NK-92 treated with Interleukin-12 subunit alpha and Interleukin-12 subunit beta, amount 100 ng/mL, for 24 hours (cell line): ENCODE measurements around the gene GSTT2B.
"Not testable (repeated sequence)": the region's sequence is repeated elsewhere in the genome, so short reads cannot be mapped to it uniquely, and the experiment has no call there.

Experiments used
- DNase-seq: peaks from one replicate; lab custom pipeline; 2025; lab: John Stamatoyannopoulos, UW

GSTT2B gene, protein sequence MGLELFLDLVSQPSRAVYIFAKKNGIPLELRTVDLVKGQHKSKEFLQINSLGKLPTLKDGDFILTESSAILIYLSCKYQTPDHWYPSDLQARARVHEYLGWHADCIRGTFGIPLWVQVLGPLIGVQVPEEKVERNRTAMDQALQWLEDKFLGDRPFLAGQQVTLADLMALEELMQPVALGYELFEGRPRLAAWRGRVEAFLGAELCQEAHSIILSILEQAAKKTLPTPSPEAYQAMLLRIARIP

DNA sequence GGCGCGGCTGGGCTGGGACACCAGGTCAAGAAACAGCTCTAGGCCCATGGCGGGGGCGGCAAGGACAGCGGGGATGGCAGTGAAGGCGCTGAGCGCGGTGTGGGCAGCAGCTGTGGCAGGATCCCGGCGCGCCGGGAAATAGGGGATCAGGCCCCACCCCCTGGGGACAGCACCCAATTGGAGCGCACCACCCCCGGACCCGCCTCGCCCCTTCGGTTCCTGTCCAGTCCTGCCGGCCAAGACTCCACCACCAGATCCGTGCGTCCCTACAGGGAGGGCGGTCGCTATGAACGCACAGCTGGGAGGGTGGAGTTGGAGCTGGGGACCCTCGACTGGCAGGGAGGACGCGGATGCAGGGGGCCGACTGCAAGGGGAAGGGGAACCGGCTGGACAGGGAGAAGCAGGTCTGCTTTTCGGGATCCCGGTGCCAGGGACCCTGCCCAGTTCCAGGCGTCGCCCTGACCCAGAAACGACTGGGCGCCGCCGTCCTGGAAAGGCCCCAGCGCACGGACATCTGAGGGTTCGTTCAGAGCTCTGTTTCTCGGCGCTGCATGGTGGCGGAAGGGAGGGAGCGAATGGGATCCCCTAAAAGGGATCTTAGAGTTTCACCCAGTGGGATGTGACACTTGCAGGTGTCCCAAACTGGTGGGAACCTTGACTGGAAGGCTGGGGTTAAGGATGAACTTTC lies at the start of gene GSTT2B:
GSTT2B (minus strand) TSS at position 112 of the 688 bp plus-strand sequence; CDS start at position 48, 64 bp downstream.
- DNase-seq: not testable (repeated sequence)

DNA sequence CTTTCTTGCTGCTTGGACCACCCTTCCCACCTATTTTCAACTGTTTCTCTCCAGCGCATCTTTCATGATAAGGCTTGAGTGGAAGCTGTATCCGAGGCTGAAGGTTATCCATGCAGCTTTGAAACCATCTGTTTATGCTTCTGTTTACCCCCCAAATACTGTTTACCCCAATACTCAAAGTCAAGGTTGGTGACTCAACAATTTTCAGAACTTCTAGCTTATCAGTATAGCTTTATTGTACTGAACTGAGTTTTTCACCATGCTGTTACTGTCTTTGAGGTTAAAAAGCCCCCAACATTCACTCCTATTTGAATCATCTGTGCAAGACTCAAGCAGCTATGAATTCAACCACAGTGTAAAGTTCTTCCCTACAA lies 49.0 kb upstream of the GSTT2B start:
- DNase-seq: no peak

DNA sequence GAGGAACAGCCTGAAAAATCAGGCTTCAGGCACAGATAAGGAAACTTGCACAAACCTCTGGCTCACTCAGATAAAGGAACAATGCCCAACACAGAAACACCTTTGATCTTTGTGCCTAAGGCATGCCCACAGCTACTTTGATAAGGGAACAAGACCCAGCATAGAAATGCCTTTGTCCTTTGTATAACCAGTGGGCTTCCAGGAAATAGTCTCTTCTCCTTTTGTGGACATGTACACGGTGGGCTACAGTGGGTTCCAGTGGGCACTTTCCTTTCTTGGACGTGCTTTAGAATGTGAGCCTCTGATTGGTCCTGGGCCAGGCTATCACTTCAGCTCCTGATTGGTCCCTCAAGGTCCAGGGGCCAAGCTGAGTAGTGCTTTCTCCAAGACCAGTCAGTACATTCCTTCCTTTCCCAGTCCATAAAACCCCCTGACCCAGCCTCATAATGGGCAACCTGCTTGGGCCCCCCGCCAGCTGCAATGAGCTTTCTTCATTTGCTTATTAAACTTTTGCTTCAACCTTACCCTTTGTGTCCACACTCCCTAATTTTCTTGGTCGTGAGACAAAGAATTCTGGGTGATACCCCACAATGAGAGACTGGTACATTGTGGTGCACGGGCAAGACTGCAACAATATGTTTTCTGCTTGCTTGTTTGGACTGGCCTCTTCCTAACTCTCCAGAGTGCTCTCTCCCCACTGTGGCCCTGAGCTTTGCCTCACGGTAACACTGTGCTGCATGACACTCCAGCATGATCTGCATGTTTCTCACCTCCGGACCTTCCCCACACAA lies 48.4 kb upstream of the GSTT2B start:
- no peak for DNase-seq

DNA sequence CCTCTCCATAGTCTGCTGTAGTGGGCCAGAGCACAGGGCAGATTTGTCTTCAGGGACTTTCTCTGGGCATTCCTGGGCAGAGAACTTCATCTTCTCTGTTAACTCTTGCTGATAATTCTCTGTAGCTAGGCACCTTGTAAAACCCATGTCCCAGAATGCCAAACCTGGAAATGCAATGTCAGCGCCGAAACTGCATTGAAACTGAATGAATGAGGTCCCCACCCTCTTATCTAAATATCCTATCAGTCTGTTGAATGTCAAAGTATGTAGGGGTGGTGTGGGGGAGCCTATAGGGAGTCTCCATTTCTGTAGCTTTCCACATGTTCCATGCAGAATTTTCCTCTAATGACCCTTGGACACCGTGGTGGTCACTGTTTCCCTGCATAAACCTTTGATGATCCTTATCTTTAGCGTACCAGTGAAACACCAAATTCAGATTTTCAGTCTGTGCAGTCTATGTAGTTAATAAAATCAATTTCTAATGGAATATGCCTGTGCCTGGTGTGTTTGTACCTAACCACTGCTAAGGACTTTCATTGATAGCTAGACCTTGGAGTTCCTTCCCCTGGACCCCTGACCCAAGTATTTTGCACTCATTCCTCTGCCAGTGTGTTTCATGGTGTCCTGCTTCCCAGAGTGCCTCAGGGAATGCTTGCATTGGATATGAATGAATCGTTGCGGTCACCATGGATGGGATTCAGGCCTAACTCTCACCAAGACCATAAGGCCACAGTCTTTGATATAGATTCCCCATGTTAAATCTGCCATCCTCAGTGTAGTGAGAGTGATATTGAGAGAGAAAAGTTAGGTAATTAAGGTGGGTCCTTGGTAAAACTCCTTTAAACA lies 47.6 kb upstream of the GSTT2B start:
- DNase-seq: no peak

DNA sequence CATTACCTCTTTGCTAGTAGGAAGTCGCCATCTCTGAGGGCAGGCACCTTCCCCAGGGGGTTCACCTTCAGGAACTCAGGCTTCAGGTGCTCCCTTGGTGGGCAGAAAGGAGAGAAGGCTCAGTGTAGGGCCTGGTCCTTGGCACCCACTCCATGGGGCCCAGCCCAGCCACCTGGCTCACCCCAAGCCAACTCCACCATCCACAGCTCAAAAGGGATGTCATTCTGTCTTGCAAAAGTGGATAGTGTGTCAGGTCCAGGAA lies 47.0 kb upstream of the GSTT2B start:
- no peak for DNase-seq

DNA sequence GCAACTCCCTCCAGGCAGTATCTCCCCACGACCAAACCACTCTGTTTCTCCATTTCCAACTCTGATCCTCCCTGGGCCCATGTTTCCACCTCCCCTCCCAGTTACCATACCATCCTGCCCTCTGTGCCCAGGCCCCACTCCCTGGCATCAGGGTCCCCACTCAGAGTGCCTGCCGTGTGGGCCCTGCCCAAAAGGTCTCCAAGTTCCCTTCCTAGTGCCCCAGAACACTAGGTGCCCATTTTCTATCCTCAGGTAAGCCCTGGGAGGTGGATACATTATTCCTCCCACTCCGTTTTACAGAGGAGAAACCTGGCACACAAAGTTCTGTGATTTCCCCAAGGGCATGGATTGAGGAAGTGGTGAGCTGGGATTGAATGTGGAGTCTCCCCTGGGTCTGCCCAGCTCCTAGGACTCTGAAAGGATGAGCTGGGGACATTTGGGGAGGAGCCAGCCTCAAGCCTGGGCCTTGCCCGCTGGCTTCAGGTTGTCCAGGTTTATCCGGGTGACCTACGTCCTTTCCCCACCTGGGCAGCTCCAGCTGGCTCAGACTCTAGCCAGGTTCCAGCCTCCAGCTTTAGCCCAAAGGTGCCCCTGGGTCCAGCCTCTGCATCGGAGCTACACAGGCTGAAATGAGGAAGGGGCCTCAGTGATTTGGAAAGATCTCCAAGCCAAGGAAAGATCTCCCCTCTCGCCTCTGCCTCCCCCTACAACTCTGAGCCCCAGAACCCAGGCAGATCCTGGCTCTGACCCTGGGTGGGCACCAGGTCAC lies 46.4 kb upstream of the GSTT2B start:
- no peak for DNase-seq

DNA sequence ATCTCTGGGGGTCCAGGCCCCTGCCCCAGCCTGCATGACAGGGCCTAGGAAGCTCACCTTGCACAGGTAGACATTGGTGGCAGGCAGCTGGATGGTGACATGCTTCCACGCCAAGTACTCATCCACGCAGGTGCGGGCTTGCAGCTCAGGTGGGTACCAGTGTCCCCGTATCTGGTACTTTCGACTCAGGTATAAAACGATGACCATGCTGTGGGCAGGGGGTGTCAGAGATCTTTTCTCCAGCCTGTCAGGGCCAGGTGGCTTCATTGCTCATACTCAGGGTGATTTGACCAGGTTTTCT lies 45.9 kb upstream of the GSTT2B start:
- DNase-seq: no peak

DNA sequence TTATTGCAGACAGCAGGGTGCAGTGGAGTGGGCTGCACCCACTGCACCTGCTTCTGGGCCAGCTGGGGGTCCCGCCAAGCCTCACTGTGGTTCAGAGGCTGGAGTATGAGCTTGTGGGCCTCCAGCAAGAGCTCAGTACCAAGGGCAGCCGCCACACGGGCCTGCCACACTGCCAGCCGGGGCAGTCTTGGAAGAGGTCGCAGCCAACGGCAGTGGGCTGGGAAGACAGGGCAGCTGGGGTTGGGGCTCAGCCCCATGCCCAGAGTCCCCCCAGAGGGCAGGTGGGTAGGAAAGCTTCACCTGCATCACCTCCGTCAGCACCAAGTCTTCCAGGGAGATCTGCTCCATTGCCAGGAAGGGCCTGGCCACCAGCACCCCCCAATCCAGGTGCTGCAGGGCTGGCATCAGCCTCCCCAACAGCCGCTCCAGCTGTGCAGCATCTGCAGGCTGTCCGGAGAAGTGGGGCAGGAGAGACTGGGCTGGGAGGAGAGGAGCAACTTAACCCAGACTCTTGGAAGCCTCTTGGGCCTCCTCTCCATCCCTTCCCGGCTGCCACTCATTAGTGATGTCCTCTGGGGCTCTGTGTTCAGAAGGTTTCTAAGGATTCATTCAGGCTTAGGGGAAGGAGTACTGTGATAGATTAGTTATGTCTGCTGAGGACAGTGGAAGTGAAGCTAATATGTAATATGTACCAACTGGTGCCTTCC lies 45.4 kb upstream of the GSTT2B start:
- DNase-seq: no peak

DNA sequence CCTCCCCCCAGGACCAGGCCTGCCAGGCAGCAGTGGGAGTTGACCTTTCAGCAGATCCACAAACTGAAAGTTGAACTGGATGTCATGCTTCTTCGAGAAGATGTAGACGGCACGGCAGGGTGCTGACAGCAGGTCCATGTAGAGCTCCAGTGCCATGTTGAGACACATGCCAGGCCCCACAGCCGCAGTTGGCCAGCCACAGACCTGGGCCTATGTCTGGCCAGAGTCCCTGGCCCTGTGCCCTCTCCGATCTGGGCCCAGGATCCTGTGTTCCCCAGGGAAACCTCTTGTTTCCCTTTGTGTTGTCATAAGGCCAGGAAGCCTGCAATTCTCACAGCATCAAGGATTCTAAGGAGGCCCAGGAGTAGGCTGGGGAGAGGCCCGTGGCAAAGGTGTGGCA lies 44.2 kb upstream of the GSTT2B start, which contains the start of gene GSTT4:
GSTT4 (minus strand) TSS at position 253 of the 400 bp plus-strand sequence; CDS start at position 156, 97 bp downstream.
- DNase-seq: no peak

DNA sequence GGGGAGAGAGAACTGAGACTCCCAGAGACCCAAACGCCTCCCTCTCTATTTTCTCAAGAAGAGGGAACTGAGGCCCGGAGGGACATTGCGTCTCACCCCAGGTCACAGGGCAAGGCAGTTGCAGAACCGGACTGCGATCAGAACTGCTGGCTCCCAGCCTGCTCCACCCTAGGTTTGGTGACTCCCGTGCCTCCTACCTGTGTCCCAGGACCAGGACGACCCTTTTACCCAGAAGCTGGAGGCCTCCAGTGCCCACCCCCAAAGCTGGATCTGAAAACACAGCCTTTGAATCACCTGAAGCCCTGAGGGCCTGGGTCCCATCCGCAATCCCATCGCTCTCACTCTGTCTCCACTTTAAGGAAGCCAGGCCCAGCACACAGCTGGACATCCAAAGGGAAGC lies 42.9 kb upstream of the GSTT2B start:
- DNase-seq: no peak

DNA sequence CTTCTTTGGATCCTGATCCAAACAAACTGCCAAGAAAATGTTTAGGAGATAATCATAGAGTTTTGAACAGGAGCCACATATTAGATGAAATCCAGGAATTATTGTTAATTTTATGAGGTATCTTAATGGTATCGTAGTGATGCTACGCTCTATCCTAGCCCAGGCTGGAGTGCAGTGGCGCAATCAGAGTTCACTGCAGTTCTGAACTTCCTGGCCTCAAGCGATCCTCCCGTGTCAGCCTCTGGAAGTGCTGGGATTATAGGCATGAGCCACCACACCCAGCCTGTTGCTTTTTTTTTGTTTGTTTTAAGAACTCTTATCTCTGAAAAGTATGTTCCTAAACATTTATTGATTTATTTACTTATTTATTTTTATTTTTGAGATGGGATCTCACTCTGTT lies 41.9 kb upstream of the GSTT2B start:
- no peak for DNase-seq

DNA sequence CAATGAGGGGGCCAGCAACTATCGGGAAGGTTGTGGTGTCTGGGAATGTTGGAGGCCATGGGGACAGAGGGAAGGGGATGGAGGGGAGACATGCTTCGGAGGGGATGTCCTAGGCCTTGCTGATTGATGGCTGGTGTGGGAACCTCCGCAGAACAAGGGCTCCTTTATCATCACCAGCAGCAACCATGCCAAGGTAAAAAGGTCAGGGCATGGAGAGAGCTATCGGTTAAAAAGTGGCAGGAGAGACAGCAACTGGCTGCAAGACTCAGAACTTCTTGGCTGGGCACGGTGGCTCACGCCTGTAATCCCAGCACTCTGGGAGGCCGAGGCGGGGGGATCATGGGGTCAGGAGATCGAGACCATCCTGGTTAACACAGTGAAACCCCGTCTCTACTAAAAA lies 41.3 kb upstream of the GSTT2B start:
- DNase-seq: no peak

DNA sequence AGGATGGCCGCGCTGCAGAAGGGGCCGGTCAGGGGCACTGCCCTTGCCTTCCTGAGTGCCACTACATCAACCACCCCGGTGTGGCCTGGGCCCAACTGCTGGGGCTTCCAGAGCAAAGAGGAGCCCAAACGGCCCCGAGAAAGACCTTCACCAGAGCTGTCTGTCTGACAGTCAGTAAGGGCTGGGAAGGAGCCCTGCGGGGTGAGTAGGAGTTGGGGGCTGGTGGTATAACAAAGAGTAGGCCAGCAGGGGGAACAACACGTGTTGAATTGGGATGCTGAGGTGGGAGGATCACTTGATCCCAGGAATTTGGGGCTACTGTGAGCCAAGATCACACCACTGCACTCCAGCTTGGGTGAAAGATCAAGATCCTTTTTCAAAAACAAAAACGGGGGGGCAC lies 40.3 kb upstream of the GSTT2B start:
- no peak for DNase-seq

DNA sequence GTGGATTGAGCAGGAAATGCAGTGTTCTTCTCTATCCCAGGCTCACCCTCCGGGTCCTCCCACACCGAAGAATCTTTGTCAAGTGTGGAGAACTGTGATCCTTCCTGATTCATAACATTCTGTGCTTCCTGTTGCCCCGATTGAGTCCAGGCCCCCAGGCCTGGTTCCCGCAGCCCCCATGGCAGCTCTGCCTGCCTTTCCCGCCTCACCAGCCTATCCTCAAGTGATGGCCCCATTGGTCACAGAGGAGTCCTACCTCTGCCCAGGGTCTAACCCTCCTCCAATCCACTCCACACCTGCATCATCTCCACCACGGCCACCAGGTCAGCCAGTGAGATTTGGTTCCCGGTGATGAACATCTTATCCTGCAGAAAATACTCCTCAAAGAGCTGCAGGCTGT lies 38.8 kb upstream of the GSTT2B start:
- not testable (repeated sequence) for DNase-seq

DNA sequence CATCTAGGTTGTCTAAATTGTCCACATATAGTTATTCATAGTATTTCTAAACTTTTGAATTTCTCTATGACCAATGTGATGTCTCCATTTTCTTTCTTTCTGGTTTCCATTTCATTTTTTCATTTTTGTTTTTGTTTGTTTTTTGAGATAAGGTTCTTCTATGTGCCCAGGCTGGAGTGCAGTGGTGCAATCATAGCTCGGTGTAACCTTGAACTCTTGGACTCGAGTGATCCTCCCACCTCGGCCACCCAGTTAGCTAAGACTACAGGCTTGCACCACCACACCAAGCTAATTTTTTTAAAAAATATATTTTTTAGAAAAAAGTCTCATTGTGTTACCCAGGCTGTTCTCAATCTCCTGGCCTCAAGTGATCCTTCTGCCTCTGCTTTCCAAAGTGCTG lies 36.1 kb upstream of the GSTT2B start:
- DNase-seq: no peak

DNA sequence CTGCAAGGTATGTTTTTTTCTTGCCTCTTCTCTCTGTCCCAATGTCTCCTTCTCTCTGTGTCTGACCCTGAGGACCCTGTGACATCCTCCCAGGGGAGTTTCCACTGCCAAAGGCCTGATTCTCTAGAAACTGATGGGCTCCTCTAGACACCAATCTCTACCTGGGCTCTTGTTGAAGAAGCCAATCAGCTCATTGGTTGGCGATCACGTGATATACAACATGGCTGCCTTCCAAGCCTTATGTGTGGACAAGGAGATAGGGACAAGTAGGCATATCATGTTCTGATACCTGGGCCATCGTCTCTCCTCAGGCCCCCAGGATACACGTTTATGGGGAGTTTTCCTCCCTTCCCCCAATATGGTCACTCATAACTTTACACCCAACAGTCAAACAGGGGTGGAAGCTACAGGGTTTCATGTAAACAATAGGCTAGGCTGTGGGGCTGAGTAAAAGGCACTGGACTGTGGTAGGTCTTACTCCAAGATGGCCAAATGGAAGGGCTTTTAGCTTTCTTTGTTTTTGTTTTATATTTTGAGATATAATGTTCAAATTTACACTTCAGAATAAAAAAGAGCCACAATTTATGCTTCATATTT lies 32.7 kb upstream of the GSTT2B start:
- DNase-seq: not testable (repeated sequence)

DNA sequence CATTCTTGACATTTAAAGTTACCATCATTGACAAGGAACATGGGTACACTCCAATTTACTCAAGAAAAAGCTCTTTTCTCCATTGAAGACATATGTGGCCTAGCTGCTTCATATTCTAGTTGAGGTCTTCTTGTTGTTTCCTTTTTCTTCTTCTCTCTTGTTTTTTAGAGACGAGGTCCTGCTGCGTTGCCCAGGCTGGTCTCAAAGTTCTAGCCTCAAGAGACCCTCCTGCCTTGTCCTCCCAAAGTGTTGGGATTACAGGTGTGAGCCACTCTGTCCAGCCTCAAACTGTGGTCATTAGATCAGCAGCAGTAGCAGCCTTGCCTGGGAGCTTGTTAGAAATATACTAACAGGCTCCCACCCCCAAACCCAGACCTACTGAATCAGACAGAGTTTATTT lies 32.1 kb upstream of the GSTT2B start:
- not testable (repeated sequence) for DNase-seq

DNA sequence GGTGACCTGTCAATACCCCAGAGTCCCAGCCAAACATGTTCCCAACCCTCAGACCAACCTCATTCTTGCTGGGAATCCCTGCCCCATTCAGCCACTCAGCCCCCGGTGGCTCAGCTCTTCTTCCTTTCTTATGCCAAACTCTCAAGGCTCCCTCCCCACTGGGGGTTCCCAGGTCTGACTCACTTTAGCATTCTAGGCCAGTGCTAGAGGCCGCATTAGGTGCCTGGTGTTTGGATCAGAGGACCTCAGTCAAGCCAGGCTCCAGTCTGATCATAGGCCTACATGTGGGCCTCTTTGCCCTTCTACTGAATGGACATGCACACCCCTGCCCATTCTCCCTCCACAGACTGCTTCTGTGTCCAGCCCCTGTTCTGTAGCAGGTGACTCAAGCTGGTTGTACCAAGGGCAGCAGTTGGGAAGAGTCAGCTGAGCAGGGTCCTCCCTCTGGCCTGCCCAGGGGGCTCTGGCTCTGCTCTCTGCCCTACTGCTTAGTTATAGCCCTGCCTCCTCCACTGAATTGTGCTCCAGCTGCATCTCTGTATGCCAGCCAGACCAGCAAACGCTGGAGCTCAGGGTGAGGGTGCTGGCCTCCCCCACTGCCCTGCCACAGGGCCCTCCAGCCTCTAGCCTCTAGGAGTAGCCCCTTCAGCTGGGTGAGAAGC lies 28.7 kb upstream of the GSTT2B start:
- not testable (repeated sequence) for DNase-seq

DNA sequence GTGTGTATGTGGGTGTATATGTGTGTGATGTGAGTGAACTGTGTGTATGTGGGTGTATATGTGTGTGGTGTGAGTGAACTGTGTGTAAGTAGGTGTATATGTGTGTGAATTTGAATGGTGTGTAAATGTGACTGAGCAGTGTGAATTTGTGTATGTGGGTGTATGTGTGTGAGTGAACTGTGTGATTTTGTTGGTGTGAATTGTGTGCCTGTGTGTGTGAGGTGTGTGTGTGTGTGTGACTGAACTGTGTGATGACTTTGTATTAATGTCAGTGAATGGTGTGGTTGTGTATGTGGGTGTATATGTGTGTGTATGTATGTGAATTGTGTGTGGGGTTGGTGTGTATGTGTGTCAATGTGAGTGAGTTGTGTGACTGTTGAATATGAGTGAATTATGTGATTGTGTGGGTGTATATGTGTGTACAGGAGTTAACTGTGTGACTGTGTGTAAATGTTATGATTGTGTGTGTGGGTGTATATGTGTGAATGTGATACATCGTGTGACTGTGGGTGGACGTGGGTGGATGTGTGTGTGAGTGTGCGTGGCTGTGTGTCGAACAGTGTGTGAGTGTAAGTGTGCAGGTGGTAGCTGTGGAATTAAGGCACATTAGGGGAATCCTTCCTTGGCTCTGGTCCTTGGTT lies 25.7 kb upstream of the GSTT2B start:
- DNase-seq: not testable (repeated sequence)

DNA sequence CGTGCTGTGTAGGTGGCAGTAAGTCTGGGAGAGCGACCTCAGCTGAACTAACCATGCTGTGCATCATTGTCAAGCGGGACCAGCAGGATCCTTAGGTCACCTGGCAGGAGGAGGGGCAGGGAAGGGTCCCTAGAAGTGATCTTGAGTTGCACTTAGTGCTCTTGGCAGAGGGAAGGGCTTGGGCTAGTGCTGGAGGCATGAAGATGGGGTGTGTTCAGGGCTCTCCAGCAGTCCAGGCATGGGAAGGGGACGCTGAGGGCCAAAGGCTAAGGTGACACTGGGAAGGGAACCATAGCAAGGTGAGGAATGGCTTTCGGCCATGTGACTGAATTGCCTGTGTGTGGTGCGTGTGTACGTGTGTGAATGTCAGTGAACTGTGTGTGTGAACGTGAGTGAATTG lies 25.1 kb upstream of the GSTT2B start:
- DNase-seq: not testable (repeated sequence)
